Measurements from ENCODE around the gene KCNE5. TPM values are rescaled to one million over a fixed set of nuclear protein-coding genes. Genes with fewer than 3 reads are reported as not detected.
"Not testable (repeated sequence)": the region's sequence is repeated elsewhere in the genome, so short reads cannot be mapped to it uniquely, and the experiment has no call there.

KCNE5 gene
- total RNA-seq, 1 donor from 2014 or later = 1.2 TPM

DNA sequence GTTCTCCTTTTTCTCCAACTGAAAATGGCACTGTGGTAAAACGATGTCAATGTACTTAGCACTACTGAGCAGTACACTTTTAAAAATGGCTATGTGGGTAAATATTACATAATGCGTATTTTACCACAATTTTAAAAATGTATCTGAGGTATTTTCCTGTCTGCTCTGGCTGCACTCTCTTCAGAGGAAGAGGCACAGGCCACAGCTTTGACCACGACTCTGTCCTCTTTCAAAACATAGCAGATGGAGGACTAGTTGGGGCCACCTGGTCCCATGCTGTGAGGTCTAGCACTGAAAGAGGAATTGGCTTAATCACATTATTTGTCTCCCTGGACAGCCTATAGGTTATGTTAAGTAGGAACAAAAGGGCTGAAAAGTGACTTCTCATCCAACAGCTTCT, 5.2 kb downstream of the KCNE5 start:
- FAIRE-seq (no peak), DNase-seq (ENCODE audit: low spot score in 2 of 2) (no peak)

DNA sequence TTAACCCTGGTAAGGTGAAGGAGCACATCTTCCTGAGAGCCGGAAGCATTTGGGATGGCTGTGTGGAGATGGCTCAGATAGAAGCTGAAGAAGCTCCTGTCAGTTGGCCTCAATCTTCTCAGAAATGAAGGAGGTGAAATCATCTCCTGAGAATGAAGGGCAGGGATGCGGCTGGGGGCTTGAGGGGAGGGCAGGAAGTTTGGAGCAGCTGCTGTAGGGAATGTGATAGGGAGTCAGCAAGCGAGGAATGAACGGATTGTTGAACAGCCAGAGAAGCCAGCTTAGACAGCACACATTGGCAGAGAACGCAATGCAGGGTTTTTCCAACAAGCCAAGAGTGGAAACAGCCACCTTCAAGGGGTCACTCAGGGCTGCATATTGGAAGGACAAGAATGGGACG, 10.0 kb downstream of the KCNE5 start:
- FAIRE-seq (no peak), DNase-seq (ENCODE audit: low spot score in 2 of 2) (no peak)

DNA sequence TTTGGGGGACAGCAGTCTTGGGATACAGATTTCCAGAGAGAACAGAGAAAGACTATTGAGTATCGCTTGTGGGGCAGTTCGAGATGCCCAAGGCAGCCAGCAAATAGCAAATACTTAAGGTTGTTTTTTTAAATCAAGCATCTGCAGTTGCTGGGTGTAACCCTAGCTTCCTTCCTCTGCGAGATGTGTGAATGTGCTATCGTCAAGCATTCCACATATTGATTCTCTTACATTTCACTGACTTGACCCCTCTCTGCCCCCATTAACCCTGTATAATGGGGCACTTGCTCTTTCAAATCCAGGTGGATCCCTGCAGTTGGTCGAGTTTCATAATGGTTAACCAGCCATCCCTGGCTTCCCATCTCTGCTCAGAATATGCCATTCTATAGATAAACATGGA, 23.5 kb downstream of the KCNE5 start:
- FAIRE-seq = no peak

DNA sequence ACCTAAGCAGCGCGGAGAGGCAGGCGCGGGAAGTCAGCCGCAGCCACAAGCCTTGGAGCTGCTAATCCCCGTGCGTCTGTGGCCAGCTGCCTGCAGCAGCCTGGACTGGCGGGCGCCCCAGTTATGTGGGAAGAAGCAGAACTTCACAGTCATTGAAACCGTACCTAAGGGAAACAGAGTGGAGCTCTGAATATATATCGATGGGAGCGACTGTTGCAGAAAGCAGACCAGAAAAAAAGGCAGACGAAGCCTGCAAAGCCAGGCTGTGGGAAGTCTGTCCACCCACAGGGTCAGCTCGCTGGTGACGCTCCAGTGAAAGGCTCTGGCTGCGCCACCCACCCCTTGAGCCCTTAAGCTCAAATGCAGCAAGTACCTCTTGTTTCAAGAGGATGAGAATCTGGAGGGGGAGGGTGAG, 24.7 kb downstream of the KCNE5 start:
- DNase-seq (ENCODE audit: low spot score in 2 of 2) = no peak
- no peak for FAIRE-seq

More for the DNA sequence above, 23.5 kb downstream of the KCNE5 start:
- no peak for DNase-seq (ENCODE audit: low spot score in 2 of 2)

DNA sequence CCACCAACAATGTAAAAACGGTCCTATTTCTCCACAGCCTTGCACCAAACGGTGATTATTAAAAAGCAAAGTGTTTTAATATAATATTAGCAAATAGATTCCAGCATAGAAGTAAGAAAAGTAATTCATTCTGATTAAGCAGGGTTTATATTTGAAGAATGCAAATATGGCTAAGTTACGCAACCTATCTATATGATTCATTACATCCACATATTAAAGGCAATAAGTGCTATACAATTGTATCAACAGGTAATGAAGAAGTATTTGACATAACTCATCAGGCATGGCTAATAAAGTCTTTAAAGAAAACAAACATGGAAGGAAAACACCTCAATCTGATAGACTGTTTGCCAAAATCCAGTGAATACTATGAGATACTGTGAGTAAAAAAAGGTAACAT, 29.0 kb downstream of the KCNE5 start:
- no peak for FAIRE-seq
- no peak for DNase-seq (ENCODE audit: low spot score in 2 of 2)

DNA sequence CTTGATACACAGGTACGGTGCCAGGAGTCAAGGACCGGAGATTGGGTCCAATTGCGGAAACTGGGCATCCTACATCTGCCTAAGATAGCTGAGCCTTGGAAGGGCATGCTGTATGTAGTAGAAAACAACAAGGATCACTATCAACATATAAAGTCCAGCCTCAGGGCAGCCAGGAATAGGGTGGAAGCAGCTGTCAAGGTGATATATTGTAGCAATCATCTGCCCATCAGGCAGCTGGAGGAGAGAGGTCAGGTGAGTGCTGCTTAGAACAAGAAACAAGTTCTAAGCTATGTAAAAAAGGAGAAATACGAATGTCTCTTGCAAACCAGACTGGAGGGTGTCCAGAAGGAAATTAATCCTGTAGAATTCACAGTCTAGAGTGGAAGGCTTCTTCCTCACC, 34.8 kb downstream of the KCNE5 start:
- no peak for DNase-seq (ENCODE audit: low spot score in 2 of 2)
- no peak for FAIRE-seq

DNA sequence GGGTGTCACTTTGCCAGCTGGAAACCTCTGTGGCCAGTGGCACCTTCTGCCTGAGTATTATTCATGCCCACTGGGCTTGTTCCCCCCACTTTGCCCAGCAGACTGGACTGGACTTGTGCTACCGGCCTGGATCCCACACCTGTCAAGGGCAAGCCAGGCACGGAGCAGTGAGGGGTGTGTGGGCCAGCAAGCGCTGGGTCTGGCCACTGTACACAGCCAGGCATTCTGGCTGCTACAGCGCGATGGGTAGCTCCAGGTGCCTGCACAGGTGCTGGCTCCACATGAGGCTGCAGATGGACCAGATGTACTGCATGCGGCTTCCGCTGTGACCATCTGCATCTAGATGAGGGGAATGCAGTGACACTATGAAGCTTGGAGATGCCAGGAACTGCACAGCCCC, 39.5 kb downstream of the KCNE5 start:
- DNase-seq (ENCODE audit: low spot score in 2 of 2) = no peak
- FAIRE-seq = no peak

DNA sequence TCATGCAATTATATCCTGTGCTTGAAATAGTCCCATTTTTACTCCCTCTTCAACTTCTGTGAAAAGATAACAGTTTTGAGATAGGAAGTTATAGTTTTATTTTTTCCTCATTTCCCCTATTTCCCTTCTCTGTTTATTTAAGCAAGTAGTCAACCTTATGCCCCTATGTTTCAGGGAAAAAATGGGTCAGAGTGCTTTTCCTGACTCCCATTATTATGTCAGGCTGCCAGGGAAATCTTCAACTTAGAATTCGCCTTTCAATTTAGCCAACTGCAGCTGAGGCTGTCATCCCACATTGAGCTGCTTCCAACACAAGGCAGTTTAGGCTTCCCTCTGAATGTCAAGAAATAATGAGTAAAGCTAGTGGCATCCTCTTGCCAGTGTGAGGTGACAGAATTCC, 46.1 kb downstream of the KCNE5 start:
- FAIRE-seq (no peak), DNase-seq (ENCODE audit: low spot score in 2 of 2) (no peak)

DNA sequence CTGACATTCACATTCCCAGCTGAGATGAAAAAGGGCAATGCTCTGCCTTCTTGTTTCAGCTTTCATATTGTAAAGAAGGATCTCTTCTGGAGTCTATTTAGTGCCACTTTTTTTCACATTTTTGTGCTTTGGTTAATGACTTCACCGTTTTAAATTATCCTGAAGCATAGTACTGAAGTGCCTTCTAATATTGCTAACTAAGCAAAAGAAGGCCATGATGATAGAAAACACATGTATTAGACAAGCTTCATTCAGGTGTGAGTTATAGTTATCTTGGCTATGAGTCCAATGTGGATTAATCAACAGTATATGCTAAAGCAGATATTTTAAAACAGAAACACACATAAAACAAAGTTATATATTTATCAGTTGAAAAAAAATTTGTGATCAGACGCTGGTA, 47.9 kb downstream of the KCNE5 start:
- no peak for DNase-seq (ENCODE audit: low spot score in 2 of 2)
- no peak for FAIRE-seq

DNA sequence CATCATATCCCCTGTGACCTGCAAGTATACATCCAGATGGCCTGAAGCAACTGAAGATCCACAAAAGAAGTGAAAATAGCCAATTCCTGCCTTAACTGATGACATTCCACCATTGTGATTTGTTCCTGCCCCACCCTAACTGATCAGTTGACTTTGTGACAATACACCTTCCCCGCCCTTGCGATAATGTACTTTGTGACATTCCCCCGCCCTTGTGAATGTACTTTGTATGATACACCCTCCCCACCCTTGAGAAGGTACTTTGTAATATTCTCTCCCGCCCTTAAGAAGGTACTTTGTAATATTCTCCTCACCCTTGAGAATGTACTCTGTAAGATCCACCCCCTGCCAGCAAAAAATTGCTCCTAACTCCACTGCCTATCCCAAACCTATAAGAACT, 48.9 kb downstream of the KCNE5 start:
- not testable (repeated sequence) for FAIRE-seq; DNase-seq (ENCODE audit: low spot score in 2 of 2)

Small RNA genes lying within 50 kb of the gene (small RNA-seq; reads per million reads assigned to genes)
- gene AL118496.2 = not detected

Other genes starting within 250 kb of the KCNE5 start
- gene GUCY2F, start 143.1 kb downstream of the KCNE5 start, total RNA-seq = not detected
- 11.0 TPM for gene NXT2, start 88.3 kb downstream of the KCNE5 start, total RNA-seq
- gene ACSL4, start 108.1 kb upstream of the KCNE5 start, total RNA-seq = 205 TPM

Data from frontal cortex (tissue), 4 donors.